ENCODE results near the gene GKAP1. TPM values are rescaled to one million over a fixed set of nuclear protein-coding genes. Genes with fewer than 3 reads are reported as not detected.
A peak's percentile ranks its signal among the peaks of the same experiment; 100 is the strongest.
"Not testable (repeated sequence)": the region's sequence is repeated elsewhere in the genome, so short reads cannot be mapped to it uniquely, and the experiment has no call there.

GKAP1 gene
- total and polyA plus RNA-seq, 9 donors = 11.8 to 19.4 (median 14.8) TPM

GRCh38 chr9:83803941-83804340 lies 13.6 kb downstream of the GKAP1 start:
- not testable (repeated sequence) for H3K4me1 ChIP-seq (ENCODE audit: control insufficient read depth, insufficient read depth, low read length); H3K4me3 ChIP-seq (ENCODE audit: low read length); DNase-seq; H3K27ac ChIP-seq (ENCODE audit: low read length); H3K27me3 ChIP-seq (ENCODE audit: control insufficient read depth, insufficient read depth, low read length); H3K9me3 ChIP-seq (replicated peaks; ENCODE audit: control insufficient read depth, low read depth, low read length); H3K36me3 ChIP-seq (ENCODE audit: control insufficient read depth, insufficient read depth, low read length)
- no CpG with 5 or more reads among the region's 33 CpGs for WGBS (ENCODE audit: insufficient coverage)

- 70% methylated on average over 6 of the region's 13 CpGs for WGBS (ENCODE audit: insufficient coverage)
- Histone ChIP-seq H3K9me3 (replicated peaks; ENCODE audit: control insufficient read depth, low read depth, low read length) (no peaks in the 10 kb centered on the region), H3K4me1 (ENCODE audit: control insufficient read depth, insufficient read depth, low read length) (no peaks in the 10 kb centered on the region), H3K27me3 (ENCODE audit: control insufficient read depth, insufficient read depth, low read length) (no peaks in the 10 kb centered on the region), H3K4me3 (ENCODE audit: low read length) (no peak overlapping the region), H3K27ac (ENCODE audit: low read length) (no peak overlapping the region), H3K36me3 (ENCODE audit: control insufficient read depth, insufficient read depth, low read length) (peaks cover 9% of the 10 kb centered on the region)
- DNase-seq = no peak
Observed at GRCh38 chr9:83800236-83801033, 17.1 kb downstream of the GKAP1 start.

- no peak overlapping the region for H3K27ac ChIP-seq (ENCODE audit: low read length)
- no peaks in the 10 kb centered on the region for H3K9me3 ChIP-seq (replicated peaks; ENCODE audit: control insufficient read depth, low read depth, low read length)
- no peaks in the 10 kb centered on the region for H3K4me1 ChIP-seq (ENCODE audit: control insufficient read depth, insufficient read depth, low read length)
- no CpG with 5 or more reads among the region's 2 CpGs for WGBS (ENCODE audit: insufficient coverage)
- DNase-seq = no peak
- peaks cover 9% of the 10 kb centered on the region for H3K36me3 ChIP-seq (ENCODE audit: control insufficient read depth, insufficient read depth, low read length)
- no peak overlapping the region for H3K4me3 ChIP-seq (ENCODE audit: low read length)
- H3K27me3 ChIP-seq (ENCODE audit: control insufficient read depth, insufficient read depth, low read length) = no peaks in the 10 kb centered on the region
Observed at GRCh38 chr9:83794051-83794450, 23.5 kb downstream of the GKAP1 start.

GRCh38 chr9:83792746-83793145 lies 24.8 kb downstream of the GKAP1 start:
- no peaks in the 10 kb centered on the region for H3K27me3 ChIP-seq (ENCODE audit: control insufficient read depth, insufficient read depth, low read length)
- H3K4me1 ChIP-seq (ENCODE audit: control insufficient read depth, insufficient read depth, low read length) = no peaks in the 10 kb centered on the region
- no CpG with 5 or more reads among the region's 1 CpG for WGBS (ENCODE audit: insufficient coverage)
- no peaks in the 10 kb centered on the region for H3K9me3 ChIP-seq (replicated peaks; ENCODE audit: control insufficient read depth, low read depth, low read length)
- no peak overlapping the region for H3K4me3 ChIP-seq (ENCODE audit: low read length)
- peak; percentile 4 for DNase-seq
- no peak overlapping the region for H3K27ac ChIP-seq (ENCODE audit: low read length)
- H3K36me3 ChIP-seq (ENCODE audit: control insufficient read depth, insufficient read depth, low read length) = peaks cover 5% of the 10 kb centered on the region

- no CpG with 5 or more reads among the region's 2 CpGs for WGBS (ENCODE audit: insufficient coverage)
- Histone ChIP-seq H3K27ac (ENCODE audit: low read length) (no peak overlapping the region), H3K4me3 (ENCODE audit: low read length) (no peak overlapping the region), H3K9me3 (replicated peaks; ENCODE audit: control insufficient read depth, low read depth, low read length) (no peaks in the 10 kb centered on the region), H3K27me3 (ENCODE audit: control insufficient read depth, insufficient read depth, low read length) (no peaks in the 10 kb centered on the region), H3K4me1 (ENCODE audit: control insufficient read depth, insufficient read depth, low read length) (no peaks in the 10 kb centered on the region), H3K36me3 (ENCODE audit: control insufficient read depth, insufficient read depth, low read length) (no peaks in the 10 kb centered on the region)
- DNase-seq = no peak
Observed at GRCh38 chr9:83778164-83778563, 39.4 kb downstream of the GKAP1 start.

- H3K27ac ChIP-seq (ENCODE audit: low read length) = no peak overlapping the region
- no peaks in the 10 kb centered on the region for H3K27me3 ChIP-seq (ENCODE audit: control insufficient read depth, insufficient read depth, low read length)
- no CpG with 5 or more reads among the region's 2 CpGs for WGBS (ENCODE audit: insufficient coverage)
- H3K4me3 ChIP-seq (ENCODE audit: low read length) = no peak overlapping the region
- DNase-seq = no peak
- H3K36me3 ChIP-seq (ENCODE audit: control insufficient read depth, insufficient read depth, low read length) = no peaks in the 10 kb centered on the region
- no peaks in the 10 kb centered on the region for H3K9me3 ChIP-seq (replicated peaks; ENCODE audit: control insufficient read depth, low read depth, low read length)
- H3K4me1 ChIP-seq (ENCODE audit: control insufficient read depth, insufficient read depth, low read length) = no peaks in the 10 kb centered on the region
Observed at GRCh38 chr9:83775932-83776331, 41.6 kb downstream of the GKAP1 start.

- Histone ChIP-seq H3K27ac (ENCODE audit: low read length) (no peak overlapping the region), H3K4me3 (ENCODE audit: low read length) (no peak overlapping the region), H3K4me1 (ENCODE audit: control insufficient read depth, insufficient read depth, low read length) (no peaks in the 10 kb centered on the region), H3K36me3 (ENCODE audit: control insufficient read depth, insufficient read depth, low read length) (no peaks in the 10 kb centered on the region), H3K27me3 (ENCODE audit: control insufficient read depth, insufficient read depth, low read length) (no peaks in the 10 kb centered on the region), H3K9me3 (replicated peaks; ENCODE audit: control insufficient read depth, low read depth, low read length) (no peaks in the 10 kb centered on the region)
- 100% methylated on average over 1 of the region's 6 CpGs for WGBS (ENCODE audit: insufficient coverage)
- DNase-seq = no peak
Observed at GRCh38 chr9:83772860-83773259, 44.7 kb downstream of the GKAP1 start.

- Histone ChIP-seq H3K4me1 (ENCODE audit: control insufficient read depth, insufficient read depth, low read length) (no peaks in the 10 kb centered on the region), H3K36me3 (ENCODE audit: control insufficient read depth, insufficient read depth, low read length) (no peaks in the 10 kb centered on the region), H3K27ac (ENCODE audit: low read length) (no peak overlapping the region), H3K9me3 (replicated peaks; ENCODE audit: control insufficient read depth, low read depth, low read length) (no peaks in the 10 kb centered on the region), H3K27me3 (ENCODE audit: control insufficient read depth, insufficient read depth, low read length) (no peaks in the 10 kb centered on the region), H3K4me3 (ENCODE audit: low read length) (no peak overlapping the region)
- no peak for DNase-seq
- WGBS (ENCODE audit: insufficient coverage) = 93% methylated on average over 5 of the region's 5 CpGs
Observed at GRCh38 chr9:83765376-83765775, 52.2 kb downstream of the GKAP1 start.

GRCh38 chr9:83754383-83754977 lies 63.1 kb downstream of the GKAP1 start:
- H3K4me3 ChIP-seq (ENCODE audit: low read length) = no peak overlapping the region
- H3K9me3 ChIP-seq (replicated peaks; ENCODE audit: control insufficient read depth, low read depth, low read length) = no peaks in the 10 kb centered on the region
- no peaks in the 10 kb centered on the region for H3K4me1 ChIP-seq (ENCODE audit: control insufficient read depth, insufficient read depth, low read length)
- no peaks in the 10 kb centered on the region for H3K36me3 ChIP-seq (ENCODE audit: control insufficient read depth, insufficient read depth, low read length)
- no peak overlapping the region for H3K27ac ChIP-seq (ENCODE audit: low read length)
- DNase-seq = no peak
- no peaks in the 10 kb centered on the region for H3K27me3 ChIP-seq (ENCODE audit: control insufficient read depth, insufficient read depth, low read length)

GRCh38 chr9:83749706-83750105 lies 67.9 kb downstream of the GKAP1 start:
- Histone ChIP-seq H3K36me3 (ENCODE audit: control insufficient read depth, insufficient read depth, low read length) (no peaks in the 10 kb centered on the region), H3K4me1 (ENCODE audit: control insufficient read depth, insufficient read depth, low read length) (no peaks in the 10 kb centered on the region), H3K4me3 (ENCODE audit: low read length) (no peak overlapping the region), H3K9me3 (replicated peaks; ENCODE audit: control insufficient read depth, low read depth, low read length) (no peaks in the 10 kb centered on the region), H3K27me3 (ENCODE audit: control insufficient read depth, insufficient read depth, low read length) (no peaks in the 10 kb centered on the region), H3K27ac (ENCODE audit: low read length) (no peak overlapping the region)
- no peak for DNase-seq
- no CpG with 5 or more reads among the region's 3 CpGs for WGBS (ENCODE audit: insufficient coverage)

All from muscle of leg (tissue), 11 donors.